Trophoblast cell (in vitro differentiated cells and primary cell): ENCODE data around the gene HOXC9.

Source experiments
- DNase-seq, 2 donors: peaks; one replicate each; pipeline ENCODE4 v3.0.0-alpha.2; 2016
- H2AFZ ChIP-seq: 2 replicates; pipeline ENCODE4 v1.6.1; 2013; ENCODE audit warnings: low read length, moderate library complexity, mild to moderate bottlenecking; ENCODE audit not compliant: insufficient read depth, poor library complexity
- H2AK5ac ChIP-seq: 2 replicates; pipeline ENCODE4 v1.6.1; 2013; ENCODE audit warnings: mild to moderate bottlenecking, low read length
- H2BK120ac ChIP-seq: 2 replicates; pipeline ENCODE4 v1.6.1; 2013; ENCODE audit warnings: low read length, mild to moderate bottlenecking, moderate library complexity; ENCODE audit not compliant: insufficient read depth, poor library complexity
- H2BK12ac ChIP-seq: 2 replicates; pipeline ENCODE4 v1.6.1; 2013; ENCODE audit warnings: mild to moderate bottlenecking, low read length, moderate library complexity
- H2BK5ac ChIP-seq: 2 replicates; pipeline ENCODE4 v1.6.1; 2013; ENCODE audit warnings: low read length, low read depth, moderate library complexity, mild to moderate bottlenecking; ENCODE audit not compliant: poor library complexity
- H3K14ac ChIP-seq: 2 replicates; pipeline ENCODE4 v1.6.1; 2013; ENCODE audit warnings: mild to moderate bottlenecking, low read length
- H3K18ac ChIP-seq: 2 replicates; pipeline ENCODE4 v1.6.1; 2013; ENCODE audit warnings: mild to moderate bottlenecking, low read length
- H3K23ac ChIP-seq: 2 replicates; pipeline ENCODE4 v1.6.1; 2013; ENCODE audit warnings: low read length
- H3K27ac ChIP-seq: 2 replicates; pipeline ENCODE4 v1.5.1; 2013; ENCODE audit warnings: low read depth, mild to moderate bottlenecking, inconsistent platforms, low read length, moderate library complexity
- H3K27me3 ChIP-seq: 2 replicates; pipeline ENCODE4 v1.6.1; 2013; ENCODE audit warnings: inconsistent platforms, mild to moderate bottlenecking, low read length, moderate library complexity; ENCODE audit not compliant: insufficient read depth
- H3K36me3 ChIP-seq, 2 experiments: 1 replicate in 1 of 2; 2 replicates in 1 of 2; pipeline ENCODE4 v1.6.1; 2013; ENCODE audit warnings: low read length in 2 of 2, mild to moderate bottlenecking in 2 of 2, moderate library complexity in 1 of 2; ENCODE audit not compliant: insufficient read depth in 2 of 2, control insufficient read depth in 1 of 2
- H3K4ac ChIP-seq: 2 replicates; pipeline ENCODE4 v1.6.1; 2013; ENCODE audit warnings: low read depth, mild to moderate bottlenecking, low read length, moderate library complexity
- H3K4me1 ChIP-seq, 2 experiments: 1 replicate in 1 of 2; 2 replicates in 1 of 2; pipeline ENCODE4 v1.6.1; 2013; ENCODE audit warnings: low read length in 2 of 2, mild to moderate bottlenecking in 2 of 2, moderate library complexity in 1 of 2; ENCODE audit not compliant: insufficient read depth in 2 of 2, control insufficient read depth in 1 of 2
- H3K4me2 ChIP-seq: 2 replicates; pipeline ENCODE4 v1.6.1; 2013; ENCODE audit warnings: inconsistent platforms, mild to moderate bottlenecking, low read length, moderate library complexity
- H3K4me3 ChIP-seq: 2 replicates; pipeline ENCODE4 v1.5.1; 2013; ENCODE audit warnings: mild to moderate bottlenecking, low read depth, low read length, inconsistent platforms
- H3K79me1 ChIP-seq: one replicate; pipeline ENCODE4 v1.6.1; 2013; ENCODE audit warnings: low read length
- H3K79me2 ChIP-seq: 2 replicates; pipeline ENCODE4 v1.6.1; 2013; ENCODE audit warnings: low read length, mild to moderate bottlenecking; ENCODE audit not compliant: control insufficient read depth, insufficient read depth, poor library complexity
- H3K9ac ChIP-seq: 2 replicates; pipeline ENCODE4 v1.6.1; 2013; ENCODE audit warnings: mild to moderate bottlenecking, low read length
- H3K9me3 ChIP-seq: 2 replicates; pipeline ENCODE4 v1.6.1; 2013; ENCODE audit warnings: low read depth, mild to moderate bottlenecking, control low read depth, inconsistent platforms, low read length; ENCODE audit not compliant: insufficient read depth
- H4K12ac ChIP-seq: 2 replicates; pipeline ENCODE4 v1.6.1; 2013; ENCODE audit warnings: low read depth, mild to moderate bottlenecking, low read length, moderate library complexity
- H4K8ac ChIP-seq: 2 replicates; pipeline ENCODE4 v1.6.1; 2013; ENCODE audit warnings: low read depth, mild to moderate bottlenecking, low read length, moderate library complexity
- H4K91ac ChIP-seq: one replicate; pipeline ENCODE4 v1.6.1; 2013; ENCODE audit warnings: low read depth, mild to moderate bottlenecking, low read length, moderate library complexity
- WGBS: extraction: QIAGEN DNeasy Blood & Tissue Kit; methylation state at CpG from one replicate; pipeline ENCODE4 v1.1.7; 2013; ENCODE audit warnings: missing lambda C conversion rate; ENCODE audit not compliant: insufficient read length, insufficient coverage; ENCODE audit errors: extremely low coverage; 5-methylcytosine and 5-hydroxymethylcytosine counted together

Gene HOXC9

GRCh38 chr12:54030889-54031471 lies 31.0 kb downstream of the HOXC9 start:
- no peak overlapping the region for H2BK120ac ChIP-seq
- H3K4me3 ChIP-seq = no peak overlapping the region
- H4K8ac ChIP-seq = no peak overlapping the region
- H3K18ac ChIP-seq = no peak overlapping the region
- no peak overlapping the region for H2AK5ac ChIP-seq
- peak overlapping the region; percentile 35 for H3K4me2 ChIP-seq
- DNase-seq = no peak
- no peak overlapping the region for H2BK5ac ChIP-seq
- H3K79me1 ChIP-seq = no peaks in the 10 kb centered on the region
- peaks cover 6% of the 10 kb centered on the region for H3K9me3 ChIP-seq
- no peak overlapping the region for H3K14ac ChIP-seq
- H3K36me3 ChIP-seq = no peaks in the 10 kb centered on the region
- no peak overlapping the region for H2BK12ac ChIP-seq
- H3K27ac ChIP-seq = no peak overlapping the region
- no peak overlapping the region for H4K12ac ChIP-seq
- no peak overlapping the region for H2AFZ ChIP-seq
- H3K9ac ChIP-seq = no peak overlapping the region
- H4K91ac ChIP-seq = no peak overlapping the region
- no peak overlapping the region for H3K4ac ChIP-seq
- peaks cover 91% of the 10 kb centered on the region for H3K27me3 ChIP-seq
- H3K23ac ChIP-seq = no peak overlapping the region
- no CpG with 5 or more reads among the region's 46 CpGs for WGBS
- H3K4me1 ChIP-seq = peaks cover 5 to 8% of the 10 kb centered on the region in 2 experiments
- H3K79me2 ChIP-seq = no peaks in the 10 kb centered on the region

DNA sequence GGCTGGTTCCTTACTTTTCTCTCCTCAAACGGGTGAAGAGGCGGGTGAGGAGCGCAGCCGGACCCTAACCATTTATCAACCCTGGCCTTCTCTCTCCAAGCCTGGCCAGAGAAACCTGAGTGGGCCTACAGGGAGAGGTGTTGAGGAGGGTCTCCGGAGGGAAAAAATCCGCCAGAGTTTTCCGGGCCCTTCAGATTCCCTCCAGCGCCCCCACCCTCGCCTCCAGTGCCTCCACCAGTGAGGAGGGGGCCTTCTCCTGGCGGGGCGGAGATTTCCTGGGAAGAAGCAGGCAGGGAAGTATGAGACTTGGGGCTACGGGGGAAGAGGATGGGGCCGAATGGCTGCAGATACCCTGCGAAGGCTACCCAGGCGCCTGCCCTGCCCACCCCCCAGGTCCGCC lies 31.5 kb downstream of the HOXC9 start:
- no peak overlapping the region for H4K8ac ChIP-seq
- H3K4ac ChIP-seq = no peak overlapping the region
- H3K4me3 ChIP-seq = no peak overlapping the region
- H4K12ac ChIP-seq = no peak overlapping the region
- H3K14ac ChIP-seq = no peak overlapping the region
- peaks cover 6% of the 10 kb centered on the region for H3K9me3 ChIP-seq
- no peak overlapping the region for H3K27ac ChIP-seq
- H3K4me1 ChIP-seq = peaks cover 5 to 9% of the 10 kb centered on the region in 2 experiments
- H2BK120ac ChIP-seq = no peak overlapping the region
- H3K4me2 ChIP-seq = peak overlapping the region; percentile 35
- H3K18ac ChIP-seq = no peak overlapping the region
- peaks cover 90% of the 10 kb centered on the region for H3K27me3 ChIP-seq
- no peak overlapping the region for H3K9ac ChIP-seq
- H2BK12ac ChIP-seq = no peak overlapping the region
- H3K23ac ChIP-seq = no peak overlapping the region
- no peak overlapping the region for H2BK5ac ChIP-seq
- no CpG with 5 or more reads among the region's 16 CpGs for WGBS
- H2AFZ ChIP-seq = no peak overlapping the region
- no peaks in the 10 kb centered on the region for H3K36me3 ChIP-seq
- no peak overlapping the region for H2AK5ac ChIP-seq
- H4K91ac ChIP-seq = no peak overlapping the region
- no peaks in the 10 kb centered on the region for H3K79me2 ChIP-seq
- H3K79me1 ChIP-seq = no peaks in the 10 kb centered on the region
- DNase-seq = no peak

GRCh38 chr12:54032086-54032619 lies 32.2 kb downstream of the HOXC9 start:
- H3K4ac ChIP-seq = no peak overlapping the region
- H4K8ac ChIP-seq = no peak overlapping the region
- no peak overlapping the region for H2AK5ac ChIP-seq
- H3K9ac ChIP-seq = no peak overlapping the region
- H3K4me1 ChIP-seq = peaks cover 5 to 9% of the 10 kb centered on the region in 2 experiments
- no peak overlapping the region for H3K4me3 ChIP-seq
- no peak overlapping the region for H3K23ac ChIP-seq
- WGBS = no CpG with 5 or more reads among the region's 6 CpGs
- no peak overlapping the region for H3K4me2 ChIP-seq
- H3K27me3 ChIP-seq = peaks cover 91% of the 10 kb centered on the region
- H4K91ac ChIP-seq = no peak overlapping the region
- H2BK120ac ChIP-seq = no peak overlapping the region
- H2BK12ac ChIP-seq = no peak overlapping the region
- no peak overlapping the region for H2AFZ ChIP-seq
- peaks cover 6% of the 10 kb centered on the region for H3K9me3 ChIP-seq
- H3K79me1 ChIP-seq = no peaks in the 10 kb centered on the region
- H4K12ac ChIP-seq = no peak overlapping the region
- H3K18ac ChIP-seq = no peak overlapping the region
- no peak overlapping the region for H3K14ac ChIP-seq
- H3K79me2 ChIP-seq = no peaks in the 10 kb centered on the region
- no peaks in the 10 kb centered on the region for H3K36me3 ChIP-seq
- DNase-seq = no peak
- no peak overlapping the region for H2BK5ac ChIP-seq
- no peak overlapping the region for H3K27ac ChIP-seq

DNA sequence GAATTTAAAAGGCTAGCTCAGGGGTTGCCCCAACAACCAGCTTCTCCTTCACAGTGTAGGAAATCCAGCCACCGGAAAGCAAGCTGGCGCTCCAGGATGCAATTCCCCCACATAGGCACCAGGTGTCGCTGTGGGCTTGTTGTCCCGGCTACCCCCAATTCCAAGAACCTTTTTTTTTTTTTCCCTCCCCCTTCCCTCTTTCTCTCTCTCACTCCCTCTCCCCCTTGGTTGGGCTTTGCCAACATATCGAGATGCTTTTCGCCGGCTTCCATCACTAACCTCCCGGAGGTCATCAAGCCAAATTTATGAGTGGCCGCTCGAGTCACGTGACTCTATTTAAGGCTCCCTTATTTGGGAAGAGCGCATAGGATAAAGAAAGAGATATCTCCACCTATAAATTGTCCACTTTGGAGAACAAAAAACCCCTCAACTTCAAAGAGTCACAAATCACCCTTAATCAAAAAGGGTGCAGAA lies 32.7 kb downstream of the HOXC9 start, which contains the start of gene HOXC5:
Gene HOXC5 (plus strand): TSS at position 424 of the 474 bp plus-strand sequence. CDS start 73 bp downstream, outside the sequence.
- Histone ChIP-seq H2BK5ac (no peak within 1 kb of the TSS), H3K4me1 (peaks cover 5 to 9% of the 10 kb centered on the region in 2 experiments), H3K14ac (no peak within 1 kb of the TSS), H2BK12ac (no peak within 1 kb of the TSS), H3K23ac (no peak within 1 kb of the TSS), H3K79me2 (no peaks in the 10 kb centered on the region), H4K8ac (no peak within 1 kb of the TSS), H4K12ac (no peak within 1 kb of the TSS), H3K9ac (no peak within 1 kb of the TSS), H3K18ac (no peak within 1 kb of the TSS), H3K4ac (no peak within 1 kb of the TSS), H3K79me1 (no peaks in the 10 kb centered on the region), H4K91ac (no peak within 1 kb of the TSS), H2AK5ac (no peak within 1 kb of the TSS), H2BK120ac (no peak within 1 kb of the TSS), H2AFZ (no peak within 1 kb of the TSS), H3K27me3 (peaks cover 90% of the 10 kb centered on the region), H3K4me3 (no peak within 1 kb of the TSS), H3K9me3 (peaks cover 6% of the 10 kb centered on the region), H3K4me2 (peak within 1 kb of the TSS; percentile 37), H3K36me3 (no peaks in the 10 kb centered on the region), H3K27ac (no peak within 1 kb of the TSS)
- DNase-seq = peak; percentile 60 to 80
- no CpG with 5 or more reads among the region's 12 CpGs for WGBS
